Measurements from ENCODE around the gene TLE3.
A peak's percentile ranks its signal among the peaks of the same experiment; 100 is the strongest.

TLE3 gene

DNA sequence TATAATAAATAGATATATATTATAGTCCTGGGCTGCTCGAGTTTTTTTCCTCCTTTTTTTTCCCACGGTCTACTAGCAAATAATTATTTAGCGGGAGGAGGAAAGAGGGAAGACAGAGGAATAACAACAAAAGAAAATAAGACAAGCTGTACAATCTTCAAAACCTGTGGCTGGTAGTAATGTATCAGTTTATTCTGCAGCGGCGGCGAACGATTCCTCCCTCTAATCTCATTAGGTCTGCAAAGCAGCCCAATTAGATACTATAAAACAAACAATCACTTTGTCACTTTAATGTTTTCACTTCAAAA, 390 bp upstream of the TLE3 start:
- peak overlapping the region; percentile 94 for H3K9ac ChIP-seq (ENCODE audit: insufficient read length)
- peak overlapping the region; percentile 75 for H3K27ac ChIP-seq
- H3K9me3 ChIP-seq (ENCODE audit: low read depth, low read length) = no peaks in the 10 kb centered on the region
- H3K4me3 ChIP-seq = peak overlapping the region; percentile 99
- TF ChIP-seq FOXP2 (optimal IDR thresholded peaks at IDR 0.05; ENCODE audit: control extremely low read depth, extremely low read length, insufficient read depth) = no peak
- TF ChIP-seq POLR2AphosphoS5 (IDR thresholded peaks at IDR 0.05; ENCODE audit: borderline replicate concordance, low read depth, low read length) = no peak
- no peak for TF ChIP-seq EZH2 (IDR thresholded peaks at IDR 0.05)
- H3K36me3 ChIP-seq (ENCODE audit: insufficient read depth, low read length) = peaks cover 21% of the 10 kb centered on the region
- DNase-seq (ENCODE audit: low read depth, low spot score) = no peak

DNA sequence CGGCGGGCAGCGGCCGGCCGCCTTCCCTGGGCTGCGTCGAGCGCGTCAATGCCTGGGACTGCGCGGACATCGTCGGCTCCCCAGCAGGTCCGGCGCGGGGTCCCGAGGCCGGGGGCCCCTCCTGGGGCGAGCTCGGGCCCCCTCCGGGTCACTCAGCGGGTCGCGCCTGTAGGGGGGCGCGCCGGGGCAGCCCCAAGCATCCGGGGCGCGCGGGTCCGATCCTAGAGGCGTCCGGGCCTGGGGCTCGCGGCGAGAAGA, 725 bp downstream of the TLE3 start:
- Histone ChIP-seq H3K4me3 (peak overlapping the region; percentile 99), H3K36me3 (ENCODE audit: insufficient read depth, low read length) (peaks cover 32% of the 10 kb centered on the region), H3K27ac (peak overlapping the region; percentile 70), H3K9ac (ENCODE audit: insufficient read length) (peak overlapping the region; percentile 86), H3K9me3 (ENCODE audit: low read depth, low read length) (no peaks in the 10 kb centered on the region)
- no peak for TF ChIP-seq EZH2 (IDR thresholded peaks at IDR 0.05)
- no peak for TF ChIP-seq FOXP2 (optimal IDR thresholded peaks at IDR 0.05; ENCODE audit: control extremely low read depth, extremely low read length, insufficient read depth)
- TF ChIP-seq POLR2AphosphoS5 (IDR thresholded peaks at IDR 0.05; ENCODE audit: borderline replicate concordance, low read depth, low read length) = no peak
- DNase-seq (ENCODE audit: low read depth, low spot score) = no peak

DNA sequence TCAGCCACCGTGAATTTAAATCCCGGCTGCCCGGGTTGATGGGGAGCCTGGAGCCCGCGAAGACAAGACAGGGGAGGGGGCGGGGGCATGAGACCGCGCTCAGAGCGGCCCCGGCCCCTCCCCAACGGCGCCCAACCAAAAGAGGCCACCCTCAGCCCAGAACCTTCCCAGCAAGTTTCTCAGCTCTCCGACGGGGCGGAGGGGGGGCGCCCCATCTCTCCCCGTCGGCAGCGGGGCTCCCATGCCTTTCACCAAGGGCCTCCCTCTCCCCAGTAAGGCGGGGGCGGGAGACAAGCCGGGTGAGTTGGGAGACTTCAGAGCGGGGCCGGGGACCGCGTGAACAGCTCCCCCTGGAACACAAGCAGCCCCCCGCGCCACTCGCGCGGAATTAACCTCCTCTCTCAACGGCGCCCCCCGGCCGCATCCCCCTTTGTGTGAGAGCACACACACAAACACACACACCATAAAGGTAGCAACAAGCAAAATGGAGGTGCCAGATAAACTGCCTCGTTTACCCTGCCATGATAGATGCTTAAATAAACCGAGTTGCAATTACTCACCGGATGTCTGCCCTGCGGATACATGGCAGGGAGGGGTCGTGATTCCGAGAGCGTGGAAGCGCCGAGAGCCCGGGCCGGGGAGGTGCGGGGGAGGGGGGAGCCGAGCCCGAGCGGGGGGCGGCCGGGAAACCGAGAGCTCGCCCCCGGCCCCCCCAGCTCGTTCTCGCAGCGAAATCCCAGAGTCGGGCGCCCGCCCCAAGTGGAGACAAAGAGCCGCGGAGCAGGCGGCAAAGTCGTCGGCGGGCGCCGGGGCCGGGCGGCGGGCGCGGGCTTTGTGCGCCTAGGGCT, 1.3 kb downstream of the TLE3 start:
- Histone ChIP-seq H3K27ac (peak overlapping the region; percentile 70; the same call in 1 of the 2 replicates), H3K36me3 (ENCODE audit: insufficient read depth, low read length) (peaks cover 38% of the 10 kb centered on the region), H3K9me3 (ENCODE audit: low read depth, low read length) (no peaks in the 10 kb centered on the region), H3K9ac (ENCODE audit: insufficient read length) (peak overlapping the region; percentile 86), H3K4me3 (peak overlapping the region; percentile 99)
- DNase-seq (ENCODE audit: low read depth, low spot score) = no peak
- no peak for TF ChIP-seq FOXP2 (optimal IDR thresholded peaks at IDR 0.05; ENCODE audit: control extremely low read depth, extremely low read length, insufficient read depth)

DNA sequence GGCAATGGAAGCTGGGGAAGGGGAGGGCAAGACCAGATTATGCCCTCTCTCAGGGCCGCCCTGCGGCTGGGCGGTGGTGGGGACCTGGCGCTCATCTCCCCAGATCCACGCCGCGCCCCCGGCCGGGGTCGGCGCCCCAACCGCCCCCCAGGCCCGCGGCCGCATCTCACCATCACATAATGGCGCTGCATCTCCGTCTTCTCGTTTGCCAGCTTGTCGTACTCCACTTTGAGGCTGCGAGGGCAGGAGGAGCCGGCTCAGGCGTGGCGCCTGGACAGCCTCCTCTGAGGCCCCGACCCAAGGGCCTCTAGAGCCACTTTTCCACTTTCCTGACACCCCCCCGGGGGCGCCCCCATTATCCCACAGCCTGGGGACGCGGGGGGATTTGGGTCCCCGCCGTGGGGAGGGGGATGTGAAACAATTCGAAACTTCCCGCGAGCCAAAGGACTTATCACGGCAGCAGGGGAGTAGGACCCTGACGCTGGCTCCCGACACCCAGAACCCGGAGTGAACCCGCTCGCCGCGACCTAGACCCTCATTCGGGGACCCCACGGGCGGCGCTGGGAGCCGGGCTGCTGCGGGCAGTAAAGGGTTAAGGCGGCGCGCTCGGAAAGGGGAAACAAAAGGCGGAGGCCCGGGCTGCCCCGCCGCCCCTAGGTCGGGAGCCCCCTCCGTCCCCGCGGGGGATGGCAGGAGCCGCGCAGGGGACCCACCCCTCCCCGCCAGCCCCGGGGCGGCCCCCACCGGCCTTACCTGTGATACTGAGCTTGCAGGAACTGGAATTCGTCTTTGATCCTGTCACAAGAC, 2.1 kb downstream of the TLE3 start:
- H3K4me3 ChIP-seq = peak overlapping the region; percentile 99
- H3K27ac ChIP-seq = no peak overlapping the region
- peak overlapping the region; percentile 86 for H3K9ac ChIP-seq (ENCODE audit: insufficient read length)
- TF ChIP-seq POLR2AphosphoS5 (IDR thresholded peaks at IDR 0.05; ENCODE audit: borderline replicate concordance, low read depth, low read length) (no peak), FOXP2 (optimal IDR thresholded peaks at IDR 0.05; ENCODE audit: control extremely low read depth, extremely low read length, insufficient read depth) (no peak), EZH2 (IDR thresholded peaks at IDR 0.05) (no peak)
- H3K9me3 ChIP-seq (ENCODE audit: low read depth, low read length) = no peaks in the 10 kb centered on the region
- DNase-seq (ENCODE audit: low read depth, low spot score) = no peak
- H3K36me3 ChIP-seq (ENCODE audit: insufficient read depth, low read length) = peaks cover 46% of the 10 kb centered on the region

DNA sequence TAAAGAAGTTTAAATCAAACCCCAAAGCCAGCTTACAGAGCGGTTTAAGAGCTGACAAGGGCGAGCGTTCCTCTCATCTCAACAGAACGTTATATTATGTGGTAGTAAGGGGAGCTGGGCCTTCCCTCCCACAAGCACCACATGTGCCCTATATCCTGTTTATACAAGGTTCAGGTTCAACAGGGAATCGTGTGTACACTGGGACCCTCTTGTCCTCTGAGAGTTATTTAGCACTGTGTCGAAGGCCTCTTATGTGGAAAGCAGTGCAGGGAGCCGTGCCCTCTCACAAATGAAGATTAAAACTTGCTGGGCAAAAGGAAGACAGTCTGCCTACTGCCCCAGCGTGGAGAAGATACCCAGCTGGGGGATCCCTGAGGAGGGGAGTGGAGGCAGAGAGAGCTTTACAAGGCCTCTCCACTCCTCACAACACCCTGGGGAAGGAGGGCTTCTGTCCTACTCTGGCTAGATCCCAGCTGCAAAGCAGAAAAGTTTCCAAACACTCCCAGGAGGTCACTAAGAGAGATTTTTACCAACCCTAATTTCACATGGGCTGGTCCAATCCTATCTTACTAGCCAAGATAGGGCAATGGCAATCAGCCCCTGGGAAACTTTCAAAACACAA, 2.9 kb downstream of the TLE3 start:
- Histone ChIP-seq H3K4me3 (peak overlapping the region; percentile 99), H3K27ac (no peak overlapping the region), H3K9ac (ENCODE audit: insufficient read length) (peak overlapping the region; percentile 86), H3K9me3 (ENCODE audit: low read depth, low read length) (no peaks in the 10 kb centered on the region), H3K36me3 (ENCODE audit: insufficient read depth, low read length) (peaks cover 53% of the 10 kb centered on the region)
- no peak for TF ChIP-seq FOXP2 (optimal IDR thresholded peaks at IDR 0.05; ENCODE audit: control extremely low read depth, extremely low read length, insufficient read depth)
- TF ChIP-seq EZH2 (IDR thresholded peaks at IDR 0.05) = no peak
- TF ChIP-seq POLR2AphosphoS5 (IDR thresholded peaks at IDR 0.05; ENCODE audit: borderline replicate concordance, low read depth, low read length) = no peak
- no peak for DNase-seq (ENCODE audit: low read depth, low spot score)

DNA sequence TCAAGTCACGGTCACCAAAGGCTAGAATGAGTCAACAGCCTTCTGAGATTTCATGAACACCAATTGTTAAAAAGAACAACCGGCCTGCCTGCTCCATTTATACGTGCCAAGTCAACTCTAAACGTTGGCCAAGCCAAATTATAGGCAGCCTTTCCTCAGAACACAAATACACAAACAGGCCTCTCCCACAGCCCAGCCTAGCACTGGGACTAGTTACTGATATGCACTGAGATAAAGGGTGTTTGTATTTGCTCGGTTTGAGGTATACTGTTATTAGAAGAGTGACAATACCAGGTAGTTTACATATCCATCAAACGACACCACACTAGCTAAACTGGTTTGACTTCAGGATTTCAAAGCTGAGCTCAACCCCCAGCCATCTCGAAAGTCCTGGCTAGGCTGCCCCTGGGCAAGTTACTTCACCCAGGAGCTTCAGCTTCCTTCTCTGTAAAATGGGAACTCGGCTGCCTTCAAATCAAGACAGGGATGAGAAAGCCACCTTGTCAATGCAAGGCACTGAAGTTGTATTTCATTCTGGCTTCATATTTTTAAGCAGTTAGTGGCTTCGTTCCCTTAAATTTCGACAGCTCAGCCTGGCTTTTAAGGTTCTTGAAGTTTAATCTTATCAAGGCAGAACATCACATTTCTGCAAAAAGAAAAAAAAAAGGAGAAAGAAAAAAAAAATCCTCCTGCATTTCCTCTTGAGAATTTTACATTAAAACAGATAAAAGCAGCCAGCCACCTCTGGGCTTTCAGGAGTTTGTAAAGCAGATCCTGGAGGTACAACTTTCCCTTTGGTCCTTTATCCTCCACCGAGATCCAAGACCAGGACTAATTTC, 4.0 kb downstream of the TLE3 start:
- peak overlapping the region; percentile 99 for H3K4me3 ChIP-seq

DNA sequence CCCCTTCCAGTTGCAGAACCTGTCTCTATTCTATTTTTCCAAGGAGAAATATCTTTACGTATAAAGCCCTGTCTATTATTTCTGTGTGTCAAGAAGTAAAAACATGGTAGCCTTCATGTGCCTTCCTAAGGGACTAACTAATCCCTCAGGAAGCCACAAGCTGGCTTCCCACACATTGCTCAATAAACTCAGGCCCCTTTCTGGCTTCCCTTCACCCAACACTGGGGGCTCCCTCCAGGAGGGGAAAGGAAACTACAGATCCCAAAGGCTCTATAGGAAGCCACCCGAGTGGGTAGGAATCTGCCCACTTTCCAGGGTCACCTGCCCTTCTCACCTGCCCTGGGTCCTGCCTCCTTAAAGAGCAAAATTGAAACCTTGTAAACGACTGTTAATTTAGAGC, 4.6 kb downstream of the TLE3 start:
- TF ChIP-seq POLR2AphosphoS5 (IDR thresholded peaks at IDR 0.05; ENCODE audit: borderline replicate concordance, low read depth, low read length) (no peak), EZH2 (IDR thresholded peaks at IDR 0.05) (no peak), FOXP2 (optimal IDR thresholded peaks at IDR 0.05; ENCODE audit: control extremely low read depth, extremely low read length, insufficient read depth) (no peak)
- peak overlapping the region; percentile 17; the same call in 1 of the 2 replicates for H3K4me3 ChIP-seq
- peak overlapping the region; percentile 33 for H3K9ac ChIP-seq (ENCODE audit: insufficient read length)
- peaks cover 62% of the 10 kb centered on the region for H3K36me3 ChIP-seq (ENCODE audit: insufficient read depth, low read length)
- no peaks in the 10 kb centered on the region for H3K9me3 ChIP-seq (ENCODE audit: low read depth, low read length)
- H3K27ac ChIP-seq = no peak overlapping the region
- no peak for DNase-seq (ENCODE audit: low read depth, low spot score)

More for the DNA sequence above, 4.0 kb downstream of the TLE3 start:
- Histone ChIP-seq H3K36me3 (ENCODE audit: insufficient read depth, low read length) (peaks cover 61% of the 10 kb centered on the region), H3K27ac (no peak overlapping the region), H3K9ac (ENCODE audit: insufficient read length) (peak overlapping the region; percentile 33), H3K9me3 (ENCODE audit: low read depth, low read length) (no peaks in the 10 kb centered on the region)
- DNase-seq (ENCODE audit: low read depth, low spot score) = no peak
- TF ChIP-seq POLR2AphosphoS5 (IDR thresholded peaks at IDR 0.05; ENCODE audit: borderline replicate concordance, low read depth, low read length) (no peak), EZH2 (IDR thresholded peaks at IDR 0.05) (no peak), FOXP2 (optimal IDR thresholded peaks at IDR 0.05; ENCODE audit: control extremely low read depth, extremely low read length, insufficient read depth) (no peak)

Data from SK-N-MC (cell line).